Trophoblast cell (in vitro differentiated cells and primary cell): Measurements from ENCODE around the gene NYNRIN.

Experiments used
- DNase-seq, 2 donors: peaks; one replicate each; pipeline ENCODE4 v3.0.0-alpha.2; 2016
- H2AFZ ChIP-seq: 2 replicates; pipeline ENCODE4 v1.6.1; 2013; ENCODE audit warnings: low read length, moderate library complexity, mild to moderate bottlenecking; ENCODE audit not compliant: insufficient read depth, poor library complexity
- H2AK5ac ChIP-seq: 2 replicates; pipeline ENCODE4 v1.6.1; 2013; ENCODE audit warnings: mild to moderate bottlenecking, low read length
- H2BK120ac ChIP-seq: 2 replicates; pipeline ENCODE4 v1.6.1; 2013; ENCODE audit warnings: low read length, mild to moderate bottlenecking, moderate library complexity; ENCODE audit not compliant: insufficient read depth, poor library complexity
- H2BK12ac ChIP-seq: 2 replicates; pipeline ENCODE4 v1.6.1; 2013; ENCODE audit warnings: mild to moderate bottlenecking, low read length, moderate library complexity
- H2BK5ac ChIP-seq: 2 replicates; pipeline ENCODE4 v1.6.1; 2013; ENCODE audit warnings: low read length, low read depth, moderate library complexity, mild to moderate bottlenecking; ENCODE audit not compliant: poor library complexity
- H3K14ac ChIP-seq: 2 replicates; pipeline ENCODE4 v1.6.1; 2013; ENCODE audit warnings: mild to moderate bottlenecking, low read length
- H3K18ac ChIP-seq: 2 replicates; pipeline ENCODE4 v1.6.1; 2013; ENCODE audit warnings: mild to moderate bottlenecking, low read length
- H3K23ac ChIP-seq: 2 replicates; pipeline ENCODE4 v1.6.1; 2013; ENCODE audit warnings: low read length
- H3K27ac ChIP-seq: 2 replicates; pipeline ENCODE4 v1.5.1; 2013; ENCODE audit warnings: low read depth, mild to moderate bottlenecking, inconsistent platforms, low read length, moderate library complexity
- H3K27me3 ChIP-seq: 2 replicates; pipeline ENCODE4 v1.6.1; 2013; ENCODE audit warnings: inconsistent platforms, mild to moderate bottlenecking, low read length, moderate library complexity; ENCODE audit not compliant: insufficient read depth
- H3K36me3 ChIP-seq, 2 experiments: 1 replicate in 1 of 2; 2 replicates in 1 of 2; pipeline ENCODE4 v1.6.1; 2013; ENCODE audit warnings: low read length in 2 of 2, mild to moderate bottlenecking in 2 of 2, moderate library complexity in 1 of 2; ENCODE audit not compliant: insufficient read depth in 2 of 2, control insufficient read depth in 1 of 2
- H3K4ac ChIP-seq: 2 replicates; pipeline ENCODE4 v1.6.1; 2013; ENCODE audit warnings: low read depth, mild to moderate bottlenecking, low read length, moderate library complexity
- H3K4me1 ChIP-seq, 2 experiments: 1 replicate in 1 of 2; 2 replicates in 1 of 2; pipeline ENCODE4 v1.6.1; 2013; ENCODE audit warnings: low read length in 2 of 2, mild to moderate bottlenecking in 2 of 2, moderate library complexity in 1 of 2; ENCODE audit not compliant: insufficient read depth in 2 of 2, control insufficient read depth in 1 of 2
- H3K4me2 ChIP-seq: 2 replicates; pipeline ENCODE4 v1.6.1; 2013; ENCODE audit warnings: inconsistent platforms, mild to moderate bottlenecking, low read length, moderate library complexity
- H3K4me3 ChIP-seq: 2 replicates; pipeline ENCODE4 v1.5.1; 2013; ENCODE audit warnings: mild to moderate bottlenecking, low read depth, low read length, inconsistent platforms
- H3K79me1 ChIP-seq: one replicate; pipeline ENCODE4 v1.6.1; 2013; ENCODE audit warnings: low read length
- H3K79me2 ChIP-seq: 2 replicates; pipeline ENCODE4 v1.6.1; 2013; ENCODE audit warnings: low read length, mild to moderate bottlenecking; ENCODE audit not compliant: control insufficient read depth, insufficient read depth, poor library complexity
- H3K9ac ChIP-seq: 2 replicates; pipeline ENCODE4 v1.6.1; 2013; ENCODE audit warnings: mild to moderate bottlenecking, low read length
- H3K9me3 ChIP-seq: 2 replicates; pipeline ENCODE4 v1.6.1; 2013; ENCODE audit warnings: low read depth, mild to moderate bottlenecking, control low read depth, inconsistent platforms, low read length; ENCODE audit not compliant: insufficient read depth
- H4K12ac ChIP-seq: 2 replicates; pipeline ENCODE4 v1.6.1; 2013; ENCODE audit warnings: low read depth, mild to moderate bottlenecking, low read length, moderate library complexity
- H4K8ac ChIP-seq: 2 replicates; pipeline ENCODE4 v1.6.1; 2013; ENCODE audit warnings: low read depth, mild to moderate bottlenecking, low read length, moderate library complexity
- H4K91ac ChIP-seq: one replicate; pipeline ENCODE4 v1.6.1; 2013; ENCODE audit warnings: low read depth, mild to moderate bottlenecking, low read length, moderate library complexity
- WGBS: extraction: QIAGEN DNeasy Blood & Tissue Kit; methylation state at CpG from one replicate; pipeline ENCODE4 v1.1.7; 2013; ENCODE audit warnings: missing lambda C conversion rate; ENCODE audit not compliant: insufficient read length, insufficient coverage; ENCODE audit errors: extremely low coverage; 5-methylcytosine and 5-hydroxymethylcytosine counted together

NYNRIN gene

GRCh38 chr14:24377126-24377525, 21.7 kb upstream of the NYNRIN start:
- H3K79me1 ChIP-seq, result no peaks in the 10 kb centered on the region
- no peaks in the 10 kb centered on the region for H3K4me1 ChIP-seq
- no peaks in the 10 kb centered on the region for H3K79me2 ChIP-seq
- H3K23ac ChIP-seq, result no peak overlapping the region
- H4K91ac ChIP-seq, result no peak overlapping the region
- H3K9ac ChIP-seq, result no peak overlapping the region
- no peaks in the 10 kb centered on the region for H3K27me3 ChIP-seq
- H4K12ac ChIP-seq, result no peak overlapping the region
- DNase-seq, result no peak
- H2BK12ac ChIP-seq, result no peak overlapping the region
- no peak overlapping the region for H2BK5ac ChIP-seq
- H3K14ac ChIP-seq, result no peak overlapping the region
- H3K9me3 ChIP-seq, result peaks cover 1% of the 10 kb centered on the region
- H3K4ac ChIP-seq, result no peak overlapping the region
- no CpG with 5 or more reads among the region's 7 CpGs for WGBS
- no peak overlapping the region for H2AFZ ChIP-seq
- H2AK5ac ChIP-seq, result no peak overlapping the region
- H2BK120ac ChIP-seq, result no peak overlapping the region
- H3K4me3 ChIP-seq, result no peak overlapping the region
- peaks cover 41 to 48% of the 10 kb centered on the region in 2 experiments for H3K36me3 ChIP-seq
- no peak overlapping the region for H3K18ac ChIP-seq
- no peak overlapping the region for H3K4me2 ChIP-seq
- no peak overlapping the region for H4K8ac ChIP-seq
- no peak overlapping the region for H3K27ac ChIP-seq

DNA sequence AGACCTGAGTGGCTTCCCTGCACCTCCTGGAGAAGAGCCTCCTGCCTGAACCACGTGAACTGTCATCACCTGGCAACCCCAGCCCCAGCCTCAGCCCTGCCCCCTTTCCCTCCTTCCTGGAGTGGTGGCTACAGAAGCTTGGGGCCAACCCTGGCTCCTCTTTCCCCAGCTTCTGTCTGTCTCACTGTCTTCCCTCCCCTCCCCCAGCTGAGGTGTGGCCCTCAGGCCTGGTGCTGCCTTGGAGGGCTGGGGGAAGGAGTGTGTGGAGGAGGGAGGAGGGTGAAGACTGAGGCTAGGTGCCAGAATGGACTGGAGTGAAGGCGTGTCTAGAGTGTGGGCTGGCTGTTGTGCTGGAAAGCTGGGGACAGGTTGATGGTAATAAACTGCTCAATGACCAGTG, 21.1 kb upstream of the NYNRIN start:
- H3K9ac ChIP-seq, result no peak overlapping the region
- WGBS, result no CpG with 5 or more reads among the region's 2 CpGs
- no peak overlapping the region for H2BK5ac ChIP-seq
- no peak overlapping the region for H3K4me3 ChIP-seq
- H3K4me2 ChIP-seq, result no peak overlapping the region
- H3K36me3 ChIP-seq, result peaks cover 35 to 43% of the 10 kb centered on the region in 2 experiments
- H3K14ac ChIP-seq, result no peak overlapping the region
- no peaks in the 10 kb centered on the region for H3K79me2 ChIP-seq
- DNase-seq, result no peak
- no peak overlapping the region for H3K23ac ChIP-seq
- no peak overlapping the region for H3K27ac ChIP-seq
- H4K91ac ChIP-seq, result no peak overlapping the region
- H3K79me1 ChIP-seq, result no peaks in the 10 kb centered on the region
- H2AK5ac ChIP-seq, result no peak overlapping the region
- H3K18ac ChIP-seq, result no peak overlapping the region
- H3K27me3 ChIP-seq, result no peaks in the 10 kb centered on the region
- no peak overlapping the region for H4K12ac ChIP-seq
- no peak overlapping the region for H4K8ac ChIP-seq
- no peak overlapping the region for H2BK12ac ChIP-seq
- peaks cover 1% of the 10 kb centered on the region for H3K9me3 ChIP-seq
- H2BK120ac ChIP-seq, result no peak overlapping the region
- H2AFZ ChIP-seq, result no peak overlapping the region
- no peaks in the 10 kb centered on the region for H3K4me1 ChIP-seq
- H3K4ac ChIP-seq, result no peak overlapping the region

DNA sequence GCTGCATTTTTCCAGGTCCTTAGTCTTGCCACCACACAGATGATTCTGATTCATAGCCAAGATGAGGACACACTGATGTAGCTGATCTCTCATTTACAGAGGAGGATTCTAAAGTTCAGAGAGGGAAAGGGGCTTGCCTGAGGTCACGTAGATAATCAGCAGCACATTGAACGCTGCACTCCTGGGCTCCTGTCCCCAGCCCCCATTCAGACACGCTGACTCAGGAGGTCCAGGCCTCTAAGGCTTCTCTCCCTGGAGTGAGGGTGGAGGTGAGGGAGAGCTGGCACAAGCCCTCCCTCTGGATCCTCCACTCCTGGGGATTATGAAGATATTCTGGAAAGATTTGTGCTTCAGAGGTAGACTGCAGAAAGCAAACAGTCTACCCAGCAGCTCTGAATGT, 20.5 kb upstream of the NYNRIN start:
- Histone ChIP-seq H2BK120ac (no peak overlapping the region), H3K9ac (no peak overlapping the region), H3K23ac (no peak overlapping the region), H4K12ac (no peak overlapping the region), H3K79me2 (no peaks in the 10 kb centered on the region), H4K8ac (no peak overlapping the region), H3K4me2 (no peak overlapping the region), H3K9me3 (no peaks in the 10 kb centered on the region), H2AFZ (no peak overlapping the region), H3K4ac (no peak overlapping the region), H2BK5ac (no peak overlapping the region), H2BK12ac (no peak overlapping the region), H3K36me3 (peaks cover 30 to 37% of the 10 kb centered on the region in 2 experiments), H3K18ac (no peak overlapping the region), H4K91ac (no peak overlapping the region), H2AK5ac (no peak overlapping the region), H3K14ac (no peak overlapping the region), H3K27me3 (no peaks in the 10 kb centered on the region), H3K4me3 (no peak overlapping the region), H3K79me1 (no peaks in the 10 kb centered on the region), H3K27ac (no peak overlapping the region), H3K4me1 (no peaks in the 10 kb centered on the region)
- no peak for DNase-seq
- WGBS, result no CpG with 5 or more reads among the region's 3 CpGs

DNA sequence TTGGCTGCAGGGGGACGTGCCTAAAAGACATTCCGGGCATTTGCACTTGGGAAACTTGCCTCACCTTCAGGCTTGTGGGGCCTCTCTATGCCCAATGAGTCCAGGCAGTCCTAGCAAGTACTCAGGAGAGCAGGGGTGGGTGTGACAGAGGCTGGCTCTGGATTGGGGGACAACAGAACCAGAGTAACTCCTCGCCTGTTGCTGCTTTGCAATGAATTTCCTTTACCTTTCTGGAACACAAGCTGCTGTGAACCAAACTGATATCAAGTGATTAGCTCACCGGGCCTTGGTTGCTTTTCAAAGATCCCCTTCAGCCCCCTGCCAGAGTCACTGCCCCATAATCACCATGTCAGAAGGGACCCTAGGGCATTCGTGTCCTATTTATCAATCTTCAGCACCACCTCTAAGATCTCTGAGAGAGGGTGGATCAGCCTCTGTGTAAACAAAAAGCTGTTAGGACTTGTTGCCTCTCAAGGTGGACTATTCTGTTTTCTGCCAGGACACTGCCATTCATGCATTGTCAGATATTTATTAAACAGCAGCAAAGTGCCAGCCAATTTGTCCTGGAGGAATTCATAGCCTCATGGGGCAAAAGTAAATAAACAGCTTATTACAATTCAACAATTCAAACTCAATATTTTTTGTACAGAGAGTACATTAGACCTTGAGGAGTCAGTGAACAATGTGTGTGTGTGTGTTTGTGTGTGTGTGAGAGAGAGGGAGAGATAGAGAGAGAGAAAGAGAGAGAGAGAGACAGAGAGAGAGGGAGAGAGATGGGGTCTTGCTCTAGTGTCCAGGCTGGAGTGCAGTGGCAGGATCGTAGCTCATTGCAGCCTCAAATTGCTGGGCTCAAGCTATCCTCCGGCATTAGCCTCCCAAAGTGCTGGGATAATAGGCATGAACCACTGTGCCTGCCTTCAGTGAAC, 19.6 kb upstream of the NYNRIN start:
- Histone ChIP-seq H3K4me1 (no peaks in the 10 kb centered on the region), H3K79me1 (no peaks in the 10 kb centered on the region), H3K9me3 (no peaks in the 10 kb centered on the region), H3K4ac (no peak overlapping the region), H3K79me2 (no peaks in the 10 kb centered on the region), H3K18ac (no peak overlapping the region), H2AFZ (no peak overlapping the region), H3K14ac (no peak overlapping the region), H4K8ac (no peak overlapping the region), H3K23ac (no peak overlapping the region), H2BK12ac (no peak overlapping the region), H3K27me3 (no peaks in the 10 kb centered on the region), H4K12ac (no peak overlapping the region), H3K27ac (no peak overlapping the region), H3K36me3 (peaks cover 20 to 28% of the 10 kb centered on the region in 2 experiments), H4K91ac (no peak overlapping the region), H2BK5ac (no peak overlapping the region), H3K4me2 (no peak overlapping the region), H3K4me3 (no peak overlapping the region), H2AK5ac (no peak overlapping the region), H3K9ac (no peak overlapping the region), H2BK120ac (no peak overlapping the region)
- DNase-seq, result no peak
- WGBS, result no CpG with 5 or more reads among the region's 7 CpGs
